Esophagus mucosa (tissue), 1 donor: ENCODE results near the gene ARHGEF28. TPM values are rescaled to one million over a fixed set of nuclear protein-coding genes. Genes with fewer than 3 reads are reported as not detected.

Experiments
- ATAC-seq: fragments of 200-7000 bp; cut with Tn5 transposase; one replicate; pipeline ENCODE4 v1.9.1; 2020
- total RNA-seq: library from RNA; stranded (reverse); gene quantifications from one replicate; pipeline ENCODE4 v1.2.4, GENCODE V29; 2023
- donor health status: DM: yes; HTN: yes; CAD: no.

Gene ARHGEF28
- total RNA-seq, 1 donor from 2014 or later: 7.8 TPM

DNA sequence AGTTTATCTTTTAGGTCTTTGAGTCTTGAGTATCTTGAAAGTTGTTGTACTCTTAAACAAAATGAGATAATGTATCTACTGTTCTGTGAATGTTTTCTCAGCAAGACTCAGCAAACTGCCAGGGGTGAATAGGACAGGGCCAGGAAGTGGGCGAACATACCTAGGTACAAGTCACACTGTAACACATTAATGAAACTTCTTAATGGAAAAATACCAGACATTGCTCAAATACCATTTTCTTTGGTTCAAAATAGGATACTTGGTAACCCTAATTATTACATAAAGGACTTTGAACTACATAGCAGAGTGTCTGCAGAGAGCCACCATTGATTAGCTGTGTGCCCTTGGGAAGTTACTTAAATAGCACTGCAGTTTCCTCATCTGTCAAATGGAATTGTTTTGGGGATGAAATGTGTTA, 197.5 kb downstream of the ARHGEF28 start:
- ATAC-seq: no peak

DNA sequence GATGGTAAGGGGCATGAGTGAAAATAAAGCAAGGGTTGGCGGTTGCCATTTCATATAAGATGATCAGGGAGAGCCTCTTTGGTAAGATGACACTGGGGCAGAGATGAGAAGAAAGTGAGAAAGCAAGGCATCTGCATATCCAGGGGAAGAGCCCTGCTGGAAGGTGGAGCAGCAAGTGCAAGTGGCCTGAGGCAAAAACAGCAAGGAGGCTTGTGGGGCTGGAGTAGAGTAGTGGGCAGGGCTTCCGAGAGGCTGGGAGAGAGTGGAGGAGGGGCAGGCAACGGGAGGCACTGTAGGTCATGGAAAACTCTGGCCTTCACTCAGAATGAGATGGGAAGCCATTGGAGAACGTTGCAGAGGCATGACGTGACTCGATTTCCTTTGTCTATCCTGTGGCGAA, 199.2 kb downstream of the ARHGEF28 start:
- ATAC-seq: no peak

DNA sequence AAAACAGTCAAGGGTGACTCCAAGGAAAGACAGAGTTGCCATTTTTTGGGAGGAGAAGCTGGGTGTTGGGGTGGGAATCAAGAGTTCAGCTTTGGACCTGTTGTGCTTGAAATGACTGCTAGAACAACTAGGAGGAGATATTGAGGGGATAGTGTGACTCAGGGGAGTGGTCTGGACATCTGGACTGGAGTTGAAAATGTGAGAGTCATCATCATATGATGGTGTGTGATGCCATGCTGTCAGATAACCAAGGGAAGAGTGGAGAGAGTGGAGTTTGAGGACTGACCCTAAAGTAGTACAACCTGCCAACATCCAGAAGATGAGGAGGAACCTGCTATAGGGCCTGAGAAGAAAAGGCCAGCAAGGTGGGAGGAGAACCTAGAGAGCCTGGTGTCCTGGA, 199.7 kb downstream of the ARHGEF28 start:
- no peak for ATAC-seq

DNA sequence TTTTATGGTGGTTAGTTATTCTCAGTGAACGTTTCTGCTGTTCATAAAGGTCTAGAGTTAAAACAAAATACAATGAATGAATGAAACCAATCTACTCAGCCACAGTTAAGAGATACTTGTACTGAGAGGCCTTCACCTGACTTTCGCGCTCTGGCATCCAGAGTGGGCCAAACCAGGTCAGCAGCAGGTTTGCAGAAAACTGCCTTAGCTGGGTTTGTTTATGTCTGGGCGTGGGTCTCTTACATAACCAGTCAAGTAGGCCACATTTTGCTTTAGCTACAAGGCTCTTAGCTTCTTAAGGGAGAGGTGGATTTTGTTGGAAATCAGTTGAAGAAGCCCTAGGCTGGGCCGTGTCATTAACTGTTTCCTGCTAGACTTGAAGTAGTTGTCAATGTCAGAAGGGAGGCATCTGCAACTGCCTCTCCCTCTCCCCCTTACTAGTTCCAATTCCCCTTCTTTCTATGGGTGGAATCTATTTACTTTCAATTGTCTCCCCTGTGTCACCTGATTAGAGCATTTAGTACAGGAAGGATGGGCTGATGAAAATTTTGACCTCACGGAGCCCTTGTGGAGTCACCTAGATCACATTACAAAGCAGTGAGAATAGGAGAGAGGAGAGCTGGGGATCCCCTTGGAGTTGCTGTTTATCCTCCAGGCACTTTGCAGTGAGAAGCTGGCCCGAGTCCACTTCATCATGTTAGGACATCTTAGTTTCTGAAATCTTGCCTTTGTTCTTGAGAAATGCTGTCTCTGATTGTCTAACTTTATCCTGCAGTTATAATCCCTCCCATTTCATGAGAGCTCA, 200.5 kb downstream of the ARHGEF28 start:
- ATAC-seq: peak; percentile 79

DNA sequence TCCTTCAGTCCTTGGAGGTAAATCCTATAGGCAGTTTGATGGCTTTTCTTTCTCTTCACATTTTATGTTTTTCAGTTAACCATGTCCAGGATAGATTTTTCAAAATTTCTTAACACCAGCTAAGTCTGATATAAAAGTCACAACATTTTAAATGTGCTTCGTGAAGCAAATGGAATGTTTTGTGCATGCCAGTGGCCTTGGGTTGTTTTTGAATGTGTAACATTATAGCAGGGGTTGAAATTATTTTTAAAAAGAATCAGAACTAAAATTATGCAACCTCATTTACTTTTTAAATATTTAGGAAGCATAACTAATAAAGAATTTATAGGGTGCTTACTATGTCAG, 201.1 kb downstream of the ARHGEF28 start:
- ATAC-seq: no peak

DNA sequence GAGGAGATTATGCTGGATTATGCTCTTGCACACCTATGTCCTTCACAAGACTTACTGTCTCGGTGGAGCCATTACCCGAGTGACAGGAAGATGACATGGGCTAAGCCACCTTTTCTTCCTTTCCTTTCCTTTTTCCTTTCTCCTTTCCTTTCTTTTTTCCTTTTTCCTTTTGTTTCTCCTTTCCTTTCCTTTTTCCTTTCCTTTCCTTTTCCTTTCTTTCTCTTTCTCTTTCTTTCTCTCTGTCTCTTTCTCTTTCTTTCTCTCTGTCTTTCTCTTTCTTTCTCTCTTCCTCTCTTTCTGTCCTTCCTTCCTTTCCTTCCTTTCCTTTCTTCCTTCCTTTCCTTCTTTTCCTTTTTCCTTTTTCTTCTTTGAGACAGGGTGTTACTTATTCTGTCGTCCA, 202.5 kb downstream of the ARHGEF28 start:
- no peak for ATAC-seq

DNA sequence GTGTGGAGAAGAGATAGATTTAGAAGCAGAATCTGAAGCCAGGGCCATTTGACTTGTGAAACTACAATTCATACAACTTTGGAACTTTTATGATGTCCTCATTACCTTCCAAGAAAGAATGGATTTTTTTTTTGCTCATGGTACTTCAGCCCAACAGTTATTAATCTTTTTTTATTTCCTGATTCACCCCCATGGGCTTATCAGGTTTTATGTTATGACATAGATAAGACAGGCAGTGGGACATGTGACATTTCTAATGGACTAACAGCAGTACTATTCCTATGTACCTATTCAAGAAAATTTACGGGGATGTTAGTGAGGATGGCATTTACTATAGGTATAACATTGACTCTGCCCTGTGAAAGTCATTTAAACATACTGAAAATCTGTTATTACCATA, 204.7 kb downstream of the ARHGEF28 start:
- no peak for ATAC-seq

DNA sequence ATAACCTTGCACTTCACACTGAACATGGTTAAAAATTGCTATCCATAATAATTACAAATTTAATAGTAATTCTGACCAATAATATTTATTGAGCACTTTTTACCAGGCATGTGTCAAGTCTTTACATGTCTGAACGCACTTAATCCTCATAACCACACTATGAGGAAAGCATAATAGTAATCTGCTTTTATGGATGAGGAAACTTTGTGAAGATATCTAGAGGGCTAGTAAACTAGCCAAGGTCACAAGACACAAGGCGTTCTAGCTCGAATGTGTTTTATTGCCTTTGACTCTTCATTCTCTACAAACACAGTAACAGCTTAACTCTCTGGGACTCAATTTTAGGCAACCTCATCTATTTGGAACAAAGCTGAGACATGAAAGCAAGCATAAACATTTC, 205.1 kb downstream of the ARHGEF28 start:
- peak; percentile 56 for ATAC-seq

DNA sequence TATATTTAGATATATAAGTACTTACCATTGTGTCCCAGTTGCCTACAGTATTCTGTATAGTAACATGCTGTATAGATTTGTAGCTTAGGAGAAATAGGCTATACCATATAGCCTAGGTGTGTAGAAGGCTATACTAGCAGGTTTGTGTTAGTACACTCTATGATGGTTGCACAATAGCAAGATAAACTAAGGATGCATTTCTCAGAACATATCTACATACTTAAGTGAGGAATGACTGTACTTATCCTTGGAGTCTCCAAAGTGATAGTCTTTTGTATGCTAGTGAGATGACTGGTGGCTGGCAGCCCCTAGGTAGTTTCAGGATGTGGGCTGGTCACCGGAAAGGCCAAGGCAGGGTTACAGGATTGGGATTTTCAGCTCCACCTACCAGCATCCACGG, 208.7 kb downstream of the ARHGEF28 start:
- ATAC-seq: no peak

DNA sequence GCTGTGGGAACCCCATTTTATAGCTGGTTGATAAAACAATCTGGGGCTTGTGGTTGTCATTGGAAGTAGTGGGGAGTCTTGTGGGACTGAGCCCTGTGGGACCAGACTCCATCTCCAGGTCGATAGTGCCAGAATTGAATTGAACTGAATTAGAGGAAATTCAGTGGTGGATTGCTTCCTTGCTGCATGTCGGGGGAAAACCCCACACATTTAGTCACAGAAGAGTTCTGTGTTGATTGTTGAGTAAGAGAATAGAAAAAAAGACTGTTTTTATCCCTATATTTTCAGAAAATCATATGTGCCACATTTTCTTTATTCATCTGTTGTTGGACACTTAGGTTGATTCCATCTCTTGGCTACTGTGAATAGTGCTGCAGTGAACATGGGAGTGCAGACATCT, 209.7 kb downstream of the ARHGEF28 start:
- ATAC-seq: no peak

DNA sequence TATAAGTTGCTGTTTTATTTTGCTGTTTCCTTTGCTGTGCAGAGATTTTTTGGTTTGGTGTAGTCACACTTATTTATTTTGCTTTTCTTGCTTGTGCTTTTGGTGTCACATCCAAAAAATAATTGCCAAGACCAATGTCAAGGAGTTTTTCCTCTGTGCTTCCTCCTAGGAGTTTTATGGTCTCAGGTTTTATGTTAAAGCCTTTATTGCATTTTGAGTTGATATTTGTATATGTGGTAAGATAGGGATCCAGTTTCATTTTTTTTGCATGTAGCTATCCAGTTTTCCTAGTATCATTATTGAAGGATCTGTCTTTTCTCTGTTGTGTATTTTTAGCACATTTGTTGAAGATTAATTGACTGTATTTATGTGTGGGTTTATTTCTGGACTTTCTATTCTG, 210.6 kb downstream of the ARHGEF28 start:
- ATAC-seq: no peak

DNA sequence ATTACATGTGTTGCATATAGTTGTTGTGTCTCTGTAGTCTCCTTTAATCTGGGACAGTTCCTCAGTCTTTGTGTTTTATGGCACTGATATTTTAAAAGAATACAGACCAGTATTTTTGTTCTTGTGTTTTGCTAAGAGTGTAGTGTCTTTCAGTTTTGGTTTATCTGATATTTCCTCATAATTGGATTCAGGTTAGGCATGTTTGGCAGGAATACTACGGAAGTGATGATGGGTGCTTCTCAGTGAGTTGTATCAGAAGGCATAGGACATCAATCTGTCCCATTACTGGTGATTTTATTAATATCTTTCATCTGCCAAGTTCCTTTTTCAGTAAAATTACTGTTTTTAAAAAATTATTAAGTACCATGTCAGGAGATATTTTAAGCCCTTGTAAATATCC, 212.9 kb downstream of the ARHGEF28 start:
- ATAC-seq: peak; percentile 82

DNA sequence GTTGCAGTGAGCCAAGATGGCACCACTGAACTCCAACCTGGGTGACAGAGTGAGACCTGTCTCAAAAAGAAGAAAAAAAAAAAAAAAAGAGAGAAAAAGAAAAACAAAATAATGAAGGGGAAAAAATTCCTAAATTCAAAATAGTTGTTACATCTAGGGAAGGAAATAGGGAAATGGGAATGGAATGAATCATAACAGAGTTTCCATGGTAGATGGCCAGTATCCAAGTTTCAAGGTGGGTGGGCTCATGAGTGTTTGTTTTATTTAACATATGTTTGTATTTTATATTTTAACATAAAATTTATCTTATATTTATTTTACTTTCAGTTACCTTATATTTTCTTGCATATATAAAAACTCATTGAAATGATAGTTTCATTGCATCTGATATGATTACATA, 215.6 kb downstream of the ARHGEF28 start:
- no peak for ATAC-seq

DNA sequence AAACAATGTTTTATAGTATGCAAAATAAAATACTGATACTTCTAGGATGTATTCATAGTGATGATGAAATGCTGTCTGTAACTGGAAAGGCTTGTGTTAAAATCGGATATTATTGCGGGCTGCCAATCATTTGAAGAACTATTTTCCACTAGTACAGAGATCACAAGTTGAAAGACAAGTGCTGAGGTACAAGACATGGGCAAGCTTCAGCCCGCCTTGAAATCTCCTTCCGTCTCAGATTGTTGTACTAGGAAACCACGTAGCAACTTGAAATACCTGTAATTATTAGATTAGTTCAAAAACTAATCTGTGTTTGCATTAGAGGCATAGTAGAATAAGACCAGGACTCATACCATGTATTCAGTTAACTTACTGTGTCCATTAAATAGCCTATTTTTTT, 218.2 kb downstream of the ARHGEF28 start:
- peak; percentile 90 for ATAC-seq

DNA sequence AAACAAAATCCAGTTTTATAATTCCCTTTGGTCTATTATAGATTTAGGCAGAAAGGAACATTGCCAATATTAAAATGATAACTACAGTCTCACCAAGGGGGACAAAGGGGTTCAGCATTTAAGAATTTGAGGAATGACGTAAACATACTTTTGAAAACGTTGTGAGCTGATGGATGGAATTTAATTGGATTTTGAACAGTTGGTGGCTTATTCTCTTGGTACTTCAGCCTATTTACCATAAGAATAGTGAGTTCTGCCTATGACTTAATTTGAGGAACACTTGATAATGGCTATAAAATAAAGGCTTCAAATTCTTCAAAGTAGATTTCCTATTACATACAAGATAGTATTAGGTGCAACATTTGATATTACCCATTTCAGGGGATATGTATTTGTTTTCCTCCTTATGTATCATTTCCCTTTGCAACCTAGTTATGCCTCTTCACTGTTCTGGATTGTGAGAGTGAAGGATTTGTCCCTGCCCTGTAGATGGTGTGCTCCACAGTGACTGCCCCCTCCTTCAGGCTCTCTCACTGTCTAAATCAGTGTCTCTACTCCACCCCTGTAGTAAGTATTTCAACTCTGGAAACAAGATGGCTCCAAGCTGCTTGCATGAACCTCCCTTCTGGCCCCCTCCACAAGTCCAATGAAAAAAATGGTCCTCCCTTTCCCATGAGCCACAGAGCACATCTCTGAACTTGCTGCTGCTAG, 225.6 kb downstream of the ARHGEF28 start:
- ATAC-seq: no peak

DNA sequence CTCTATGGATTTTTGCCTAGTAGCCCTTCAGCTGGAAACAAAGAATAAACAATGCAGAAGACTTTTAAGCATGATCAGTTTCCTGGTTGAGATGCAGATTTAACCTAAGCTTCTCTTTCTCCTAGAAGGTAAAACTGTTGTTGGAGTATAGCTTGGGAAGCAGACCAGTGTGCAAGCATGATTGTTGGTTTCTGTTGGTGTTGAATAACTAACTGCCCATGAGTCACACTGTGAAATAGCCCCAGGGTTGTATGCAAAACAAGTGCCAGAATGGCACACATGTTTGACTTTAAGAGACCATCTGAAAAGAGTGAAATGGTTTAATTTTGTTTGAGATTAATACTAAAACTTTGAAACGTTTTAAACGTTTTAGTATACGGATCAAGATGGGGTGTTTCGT, 227.1 kb downstream of the ARHGEF28 start:
- peak; percentile 73 for ATAC-seq

DNA sequence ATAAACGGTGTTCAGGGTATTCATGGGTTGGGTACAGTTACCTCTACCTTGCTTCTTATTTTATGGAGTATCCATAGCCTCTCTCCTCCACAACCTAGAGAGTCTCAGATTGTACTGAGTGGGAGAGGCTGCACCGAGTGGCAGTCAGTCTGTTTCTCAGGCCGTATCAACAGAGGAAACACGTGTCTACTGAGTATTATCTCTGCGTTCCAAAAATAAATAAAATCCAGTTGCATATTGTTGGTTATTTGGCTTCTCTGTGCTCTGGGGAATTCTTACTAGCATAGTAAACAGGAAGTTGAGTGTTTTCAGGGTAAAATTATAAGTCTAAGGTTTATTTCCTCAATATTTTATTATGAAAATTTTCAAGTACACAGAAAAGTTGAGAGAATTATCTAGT, 231.0 kb downstream of the ARHGEF28 start:
- no peak for ATAC-seq

DNA sequence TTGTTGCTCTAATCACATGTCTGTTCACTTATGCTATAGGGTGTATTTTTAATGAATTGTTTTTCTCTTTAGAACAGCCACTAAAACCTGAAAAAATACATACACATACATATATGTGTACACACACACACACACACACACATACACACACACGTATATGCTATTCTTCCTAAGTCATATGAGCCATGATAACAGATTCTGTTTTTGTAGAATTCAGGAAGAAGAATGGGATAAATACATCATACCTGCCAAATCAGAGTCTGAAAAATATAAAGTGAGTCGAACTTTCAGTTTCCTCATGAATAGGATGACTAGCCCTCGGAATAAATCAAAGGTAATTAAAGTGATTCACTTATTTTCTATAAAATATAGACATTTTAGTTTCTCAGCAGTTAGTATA, 231.4 kb downstream of the ARHGEF28 start:
- no peak for ATAC-seq

DNA sequence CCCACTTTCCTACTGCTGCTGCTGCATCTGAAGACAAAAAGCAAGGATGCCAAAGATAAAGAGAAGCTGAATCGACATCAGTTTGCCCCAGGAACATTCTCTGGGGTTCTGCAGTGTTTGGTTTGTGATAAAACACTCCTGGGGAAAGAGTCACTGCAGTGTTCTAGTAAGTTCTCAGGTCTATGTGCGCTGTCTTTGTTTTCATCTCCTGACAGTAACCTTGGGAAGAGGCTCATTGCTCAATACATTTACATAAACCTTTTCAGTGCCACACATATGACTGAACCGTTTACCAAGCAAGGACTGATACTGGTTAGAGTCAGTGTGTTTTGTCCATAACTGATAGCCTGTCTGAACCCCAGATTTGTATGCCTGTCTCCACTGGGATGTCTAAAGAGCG, 232.1 kb downstream of the ARHGEF28 start:
- no peak for ATAC-seq

DNA sequence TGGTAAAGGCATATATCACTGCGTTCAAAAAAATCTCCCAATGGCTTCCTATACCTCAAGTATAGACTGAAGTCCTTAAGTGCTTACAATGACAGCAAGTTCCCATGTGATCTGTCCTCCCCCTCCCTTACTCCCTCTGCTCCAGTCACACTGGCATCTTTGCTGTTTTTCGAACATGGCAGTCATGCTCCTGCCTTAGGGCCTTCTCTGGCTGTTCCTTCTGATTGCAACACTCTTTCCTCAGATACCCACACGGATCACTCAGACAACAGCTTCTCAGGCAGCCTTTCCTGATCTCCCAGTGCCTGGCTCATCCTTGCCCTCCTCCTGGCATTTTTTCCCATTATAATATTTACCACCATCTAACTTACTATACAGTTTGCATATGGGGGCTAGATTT, 232.8 kb downstream of the ARHGEF28 start:
- no peak for ATAC-seq

DNA sequence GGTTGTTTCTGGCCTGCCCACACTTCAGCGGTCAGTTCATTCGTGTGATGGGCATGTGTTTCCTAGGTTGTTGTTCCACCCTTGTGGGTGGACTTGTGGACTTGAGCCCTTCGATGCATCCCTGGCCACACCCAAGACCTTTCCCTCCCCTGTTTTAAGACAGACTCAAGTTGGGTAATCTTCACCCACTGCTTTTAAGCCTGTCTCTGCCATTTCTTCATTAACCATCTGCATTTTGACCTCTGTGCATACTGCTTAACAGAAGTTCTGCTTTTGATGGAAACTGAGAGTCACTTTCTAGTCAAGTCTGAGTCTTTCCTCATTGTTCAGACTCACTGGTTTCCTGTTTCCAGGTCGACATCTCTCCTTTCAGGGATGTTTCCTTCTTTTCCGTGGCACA, 233.7 kb downstream of the ARHGEF28 start:
- no peak for ATAC-seq

DNA sequence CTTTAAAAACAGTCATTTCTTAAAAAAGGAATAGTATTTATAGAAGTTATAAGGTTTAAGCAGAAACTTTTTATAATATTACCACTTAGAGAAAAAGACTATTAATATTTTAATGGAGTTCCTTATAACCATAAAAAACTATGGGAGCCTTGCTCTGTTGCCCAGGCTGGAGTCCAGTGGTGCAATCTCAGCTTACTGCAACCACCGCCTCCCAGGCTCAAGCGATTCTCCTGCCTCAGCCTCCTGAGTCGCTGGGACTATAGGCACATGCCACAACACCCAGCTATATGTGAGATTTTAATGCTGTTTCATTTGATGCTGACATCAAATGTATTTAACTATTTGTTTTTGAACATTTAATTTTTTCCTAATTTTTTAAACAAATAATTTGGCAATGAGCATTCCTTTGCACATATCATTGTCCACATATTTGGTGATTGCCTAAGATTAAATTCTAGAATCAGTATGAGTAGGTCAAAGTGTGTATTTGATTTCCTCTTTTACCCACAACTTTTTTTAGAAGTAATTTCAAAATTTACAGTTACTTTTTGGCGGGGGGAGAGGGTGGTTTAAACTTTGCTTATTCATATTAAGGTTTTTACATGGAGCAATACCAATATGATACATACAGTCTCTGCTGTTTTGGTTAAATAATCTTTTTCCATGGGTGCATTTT, 235.5 kb downstream of the ARHGEF28 start:
- ATAC-seq: no peak

DNA sequence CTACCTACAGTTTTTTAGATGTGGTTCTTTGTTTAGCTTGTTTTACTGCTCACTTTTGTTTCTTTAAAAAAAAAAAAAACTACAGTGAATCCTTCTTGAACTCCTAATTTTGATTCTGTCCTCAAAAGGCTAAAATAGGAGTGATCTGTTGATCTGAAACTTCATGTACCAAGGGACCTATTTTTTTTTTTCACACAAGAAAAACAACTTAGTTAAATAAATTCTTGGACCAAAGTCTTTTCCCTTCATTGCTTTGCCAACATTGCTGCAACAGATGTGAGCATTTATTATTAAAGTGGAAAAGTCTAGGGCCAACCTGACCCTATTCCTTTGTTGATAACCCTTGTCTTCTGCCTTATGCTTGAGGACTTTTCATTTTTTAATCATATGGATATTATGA, 236.8 kb downstream of the ARHGEF28 start:
- ATAC-seq: no peak

DNA sequence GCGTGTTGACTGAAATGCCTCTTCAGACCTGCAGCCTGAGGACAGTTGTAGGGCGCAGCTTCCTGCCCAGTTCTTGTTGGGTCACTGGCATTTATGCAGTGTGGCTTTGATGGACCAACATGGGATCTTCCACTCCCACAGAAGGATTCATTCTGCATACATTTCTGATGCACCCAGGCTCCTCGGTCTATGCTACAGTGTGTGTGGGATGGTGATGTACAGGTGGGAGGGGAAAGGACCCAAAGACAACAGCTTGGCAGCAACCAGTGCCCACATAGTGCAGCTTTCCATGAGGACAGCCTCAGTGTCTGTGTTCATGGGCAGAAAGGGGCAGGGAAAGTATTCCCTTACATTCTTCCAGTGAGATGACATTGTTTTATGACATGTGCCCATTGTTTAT, 237.9 kb downstream of the ARHGEF28 start:
- ATAC-seq: no peak
